Rectal smooth muscle tissue (tissue), 1 donor: ENCODE data around the gene PRORP.

ENCODE experiments used
- H3K27ac ChIP-seq: one replicate; pipeline ENCODE4 v1.7.0; 2013; ENCODE audit warnings: low read depth, low read length, inconsistent platforms
- H3K27me3 ChIP-seq: one replicate; pipeline ENCODE4 v1.7.0; 2013; ENCODE audit warnings: low read length; ENCODE audit not compliant: control insufficient read depth, insufficient read depth
- H3K36me3 ChIP-seq: one replicate; pipeline ENCODE4 v1.7.0; 2013; ENCODE audit warnings: low read length; ENCODE audit not compliant: control insufficient read depth, insufficient read depth
- H3K4me1 ChIP-seq: one replicate; pipeline ENCODE4 v1.7.0; 2013; ENCODE audit warnings: low read length; ENCODE audit not compliant: control insufficient read depth, insufficient read depth
- H3K4me3 ChIP-seq: one replicate; pipeline ENCODE4 v1.7.0; 2013; ENCODE audit warnings: low read length
- H3K9ac ChIP-seq: one replicate; pipeline ENCODE4 v1.7.0; 2013; ENCODE audit warnings: low read length

PRORP gene

GRCh38 chr14:35167496-35167895 is 45.1 kb downstream of the PRORP start:
- Histone ChIP-seq H3K4me1 (no peaks in the 10 kb centered on the region), H3K27ac (no peak overlapping the region), H3K4me3 (no peak overlapping the region), H3K36me3 (no peaks in the 10 kb centered on the region), H3K9ac (no peak overlapping the region), H3K27me3 (no peaks in the 10 kb centered on the region)
